A673 (cell line): ENCODE measurements around the gene ODAD4. TPM values are rescaled to one million over a fixed set of nuclear protein-coding genes. Genes with fewer than 3 reads are reported as not detected.

Experiments used
- BruUV-seq: library from RNA; stranded (reverse); fragments of 400-500 nt; replicated peaks from 2 replicates; lab custom pipeline; 2021; lab: Mats Ljungman, UMichigan
- CTCF ChIA-PET: fragments of 300-600 bp; sonication (Branson Sonifier 250); formaldehyde crosslinking; loops from one replicate; lab custom pipeline; 2022; ENCODE audit warnings: antibody characterized with exemption; lab: Charles Lee
- POLR2A ChIA-PET: fragments of 300-600 bp; sonication (Branson Sonifier 250); formaldehyde crosslinking; loops from one replicate; lab custom pipeline; 2022; ENCODE audit warnings: antibody characterized with exemption; ENCODE audit not compliant: low non-redundant PET; lab: Charles Lee
- DNase-seq: peaks from one replicate; pipeline ENCODE4 v3.0.0-alpha.2; 2015; ENCODE audit warnings: low spot score
- H3K27ac ChIP-seq: fragments of 200-600 bp; sonication (generic); 2 replicates; pipeline ENCODE4 v1.5.1; 2016; ENCODE audit warnings: mixed run types, low read depth, mild to moderate bottlenecking, mixed read lengths, antibody characterized with exemption, low read length; ENCODE audit not compliant: poor library complexity, severe bottlenecking
- H3K27me3 ChIP-seq: fragments of 200-600 bp; sonication (generic); replicated peaks from 2 replicates; pipeline ENCODE4 v1.6.1; 2017; ENCODE audit warnings: mixed run types, low read depth, mild to moderate bottlenecking, mixed read lengths, antibody characterized with exemption, low read length; ENCODE audit not compliant: insufficient read depth, poor library complexity
- H3K36me3 ChIP-seq: fragments of 200-600 bp; sonication (generic); 2 replicates; pipeline ENCODE4 v1.6.1; 2016; ENCODE audit warnings: mixed run types, mild to moderate bottlenecking, mixed read lengths, antibody characterized with exemption, low read length; ENCODE audit not compliant: insufficient read depth, poor library complexity, severe bottlenecking
- H3K4me1 ChIP-seq: fragments of 200-600 bp; sonication (generic); 2 replicates; pipeline ENCODE4 v1.6.1; 2017; ENCODE audit warnings: mixed run types, mild to moderate bottlenecking, mixed read lengths, antibody characterized with exemption, low read length; ENCODE audit not compliant: insufficient read depth, poor library complexity, severe bottlenecking
- H3K4me3 ChIP-seq: fragments of 200-600 bp; sonication (generic); 2 replicates; pipeline ENCODE4 v1.5.1; 2016; ENCODE audit warnings: low read depth, mixed run types, mild to moderate bottlenecking, mixed read lengths, low read length; ENCODE audit not compliant: poor library complexity, severe bottlenecking
- H3K9me3 ChIP-seq: fragments of 200-600 bp; sonication (generic); 2 replicates; pipeline ENCODE4 v1.6.1; 2016; ENCODE audit warnings: mixed run types, low read depth, mild to moderate bottlenecking, mixed read lengths, antibody characterized with exemption, low read length; ENCODE audit not compliant: poor library complexity, severe bottlenecking
- CTCF ChIP-seq: fragments of 300-800, 200-600 bp; sonication (generic); conservative IDR thresholded peaks from 2 replicates; pipeline ENCODE4 v1.5.1; 2017; ENCODE audit warnings: low read depth, mild to moderate bottlenecking, antibody characterized with exemption, low read length, moderate library complexity, mixed read lengths
- EZH2 ChIP-seq: fragments of 200-600 bp; sonication (generic); IDR thresholded peaks from 2 replicates; pipeline ENCODE4 v1.6.1; 2017; ENCODE audit warnings: borderline replicate concordance, low read depth, mild to moderate bottlenecking, mixed read lengths, antibody characterized with exemption, low read length; ENCODE audit not compliant: poor library complexity, severe bottlenecking
- intact Hi-C: fragments of 100-400 bp; cut with micrococcal nuclease; formaldehyde crosslinking; loops from one replicate; pipeline ENCODE4 v1.10.0; 2022; ENCODE audit not compliant: unreplicated experiment
- total RNA-seq: library from RNA; stranded (reverse); gene quantifications from 2 replicates; pipeline ENCODE4 v1.2.3, GENCODE V29; 2021

The ODAD4 gene
- total RNA-seq, 1 experiment from 2014 or later = 0.97 TPM

- CTCF ChIA-PET = no interaction called here
Observed at GRCh38 chr17:41939044-41939692, 8.8 kb downstream of the ODAD4 start.

GRCh38 chr17:41939693-41940090 is 9.3 kb downstream of the ODAD4 start:
- intact Hi-C loops = no loop called here
- POLR2A ChIA-PET = no interaction called here
- Histone ChIP-seq H3K36me3 (no peaks in the 10 kb centered on the region), H3K4me1 (no peaks in the 10 kb centered on the region), H3K27me3 (no peaks in the 10 kb centered on the region), H3K4me3 (no peak overlapping the region), H3K27ac (no peak overlapping the region), H3K9me3 (no peaks in the 10 kb centered on the region)
- BruUV-seq = no TSS peak
- TF ChIP-seq CTCF = no peak
- TF ChIP-seq EZH2 = no peak
- DNase-seq = no peak
- CTCF ChIA-PET = no interaction called here

More at GRCh38 chr17:41939044-41939692, 8.8 kb downstream of the ODAD4 start:
- no peak overlapping the region for H3K27ac ChIP-seq
- TF ChIP-seq EZH2 (no peak), CTCF (no peak)
- no TSS peak for BruUV-seq
- H3K36me3 ChIP-seq = no peaks in the 10 kb centered on the region
- no peaks in the 10 kb centered on the region for H3K9me3 ChIP-seq
- no peaks in the 10 kb centered on the region for H3K4me1 ChIP-seq
- intact Hi-C loops = no loop called here
- no peak overlapping the region for H3K4me3 ChIP-seq
- no peaks in the 10 kb centered on the region for H3K27me3 ChIP-seq
- DNase-seq = no peak
- POLR2A ChIA-PET = no interaction called here

- intact Hi-C loops = no loop called here
- CTCF ChIA-PET = no interaction called here
- H3K9me3 ChIP-seq = no peaks in the 10 kb centered on the region
- BruUV-seq = no TSS peak
- no peak overlapping the region for H3K27ac ChIP-seq
- H3K27me3 ChIP-seq = no peaks in the 10 kb centered on the region
- DNase-seq = no peak
- TF ChIP-seq EZH2 = no peak
- TF ChIP-seq CTCF = no peak
- H3K4me3 ChIP-seq = no peak overlapping the region
- H3K36me3 ChIP-seq = no peaks in the 10 kb centered on the region
- H3K4me1 ChIP-seq = no peaks in the 10 kb centered on the region
- POLR2A ChIA-PET = no interaction called here
Observed at GRCh38 chr17:41941168-41941567, 10.8 kb downstream of the ODAD4 start.
